GM18873 (cell line): ENCODE results near the gene PES1.
"Not testable (repeated sequence)": the region's sequence is repeated elsewhere in the genome, so short reads cannot be mapped to it uniquely, and the experiment has no call there.

Source experiments
- ATAC-seq: cut with Tn5 transposase; IDR thresholded peaks from one replicate; pipeline ENCODE4 v1.9.1; 2021; ENCODE audit warnings: mild to moderate bottlenecking, moderate library complexity, moderate number of reproducible peaks; ENCODE audit not compliant: unreplicated experiment, low FRiP score

Gene PES1

DNA sequence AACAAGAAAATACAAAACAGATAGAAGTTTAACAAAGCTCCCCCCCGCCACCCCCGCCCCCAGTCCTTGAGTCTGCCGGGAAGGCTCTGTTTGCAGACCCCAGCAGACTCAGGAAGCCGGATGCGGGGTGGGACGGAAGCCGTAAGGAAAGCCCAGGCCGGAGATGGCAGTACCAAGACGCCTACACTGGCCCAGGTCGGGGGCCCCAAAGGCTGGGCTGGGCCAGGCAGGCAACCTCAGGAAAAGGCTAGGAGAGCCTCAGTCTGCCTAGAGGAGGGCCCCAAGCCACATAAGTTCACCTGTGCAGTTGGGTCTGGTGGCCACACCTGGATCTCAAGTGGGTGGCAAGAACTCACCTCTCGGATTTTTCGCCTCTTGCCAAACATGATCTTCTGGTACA is 13.2 kb downstream of the PES1 start:
- ATAC-seq = no peak

DNA sequence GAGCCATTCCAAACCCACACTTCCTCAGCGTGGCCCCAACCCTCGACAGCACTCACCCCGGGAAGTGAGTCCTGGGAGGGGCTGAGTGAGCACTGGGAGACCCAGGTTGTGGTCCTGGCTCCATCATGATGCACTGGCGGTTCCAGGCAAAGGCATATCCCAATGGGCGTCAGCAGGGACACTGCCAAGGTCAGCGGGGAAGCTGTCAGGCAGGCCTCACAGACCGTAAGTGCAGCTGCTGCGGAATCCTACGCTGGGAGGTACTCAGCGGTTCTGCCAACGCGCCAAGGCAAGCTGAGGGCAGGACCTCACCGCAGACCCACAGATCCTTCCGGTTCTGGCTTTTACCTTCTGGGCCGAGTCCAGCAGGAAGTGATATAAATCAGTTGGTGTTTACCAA is 15.9 kb downstream of the PES1 start:
- no peak for ATAC-seq

DNA sequence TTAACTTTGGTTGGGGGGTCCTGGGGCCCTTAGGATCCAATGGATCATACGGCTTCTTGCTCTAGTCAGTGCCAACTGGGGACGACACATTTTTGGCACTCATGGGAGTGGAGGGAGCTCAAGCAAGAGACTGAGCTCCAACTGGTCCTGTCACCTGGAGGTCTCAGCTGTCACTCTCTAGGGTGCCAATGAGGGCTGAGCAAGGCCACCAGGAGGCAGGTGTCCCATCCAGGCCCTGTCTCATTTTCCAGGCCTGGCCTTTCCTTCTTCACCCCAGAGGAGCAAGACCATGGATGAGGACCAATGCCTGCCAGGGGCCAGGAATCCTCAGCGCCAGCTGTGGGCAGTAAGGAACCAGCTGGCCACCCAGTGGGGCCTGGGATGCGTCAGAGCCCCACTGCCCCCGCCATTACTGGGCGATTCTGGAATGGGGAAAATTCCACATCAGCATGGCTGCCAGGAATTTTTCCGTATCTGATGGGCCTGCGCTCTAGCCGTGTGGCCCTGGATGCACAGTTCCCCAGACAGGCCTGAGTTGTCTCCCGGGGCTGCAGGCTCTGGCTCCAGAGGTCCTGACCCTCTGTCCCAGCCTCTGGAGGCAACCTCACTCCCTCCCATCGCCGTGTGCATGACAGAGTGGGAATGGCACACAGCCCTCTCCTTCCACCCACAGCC is 16.6 kb downstream of the PES1 start:
- no peak for ATAC-seq

DNA sequence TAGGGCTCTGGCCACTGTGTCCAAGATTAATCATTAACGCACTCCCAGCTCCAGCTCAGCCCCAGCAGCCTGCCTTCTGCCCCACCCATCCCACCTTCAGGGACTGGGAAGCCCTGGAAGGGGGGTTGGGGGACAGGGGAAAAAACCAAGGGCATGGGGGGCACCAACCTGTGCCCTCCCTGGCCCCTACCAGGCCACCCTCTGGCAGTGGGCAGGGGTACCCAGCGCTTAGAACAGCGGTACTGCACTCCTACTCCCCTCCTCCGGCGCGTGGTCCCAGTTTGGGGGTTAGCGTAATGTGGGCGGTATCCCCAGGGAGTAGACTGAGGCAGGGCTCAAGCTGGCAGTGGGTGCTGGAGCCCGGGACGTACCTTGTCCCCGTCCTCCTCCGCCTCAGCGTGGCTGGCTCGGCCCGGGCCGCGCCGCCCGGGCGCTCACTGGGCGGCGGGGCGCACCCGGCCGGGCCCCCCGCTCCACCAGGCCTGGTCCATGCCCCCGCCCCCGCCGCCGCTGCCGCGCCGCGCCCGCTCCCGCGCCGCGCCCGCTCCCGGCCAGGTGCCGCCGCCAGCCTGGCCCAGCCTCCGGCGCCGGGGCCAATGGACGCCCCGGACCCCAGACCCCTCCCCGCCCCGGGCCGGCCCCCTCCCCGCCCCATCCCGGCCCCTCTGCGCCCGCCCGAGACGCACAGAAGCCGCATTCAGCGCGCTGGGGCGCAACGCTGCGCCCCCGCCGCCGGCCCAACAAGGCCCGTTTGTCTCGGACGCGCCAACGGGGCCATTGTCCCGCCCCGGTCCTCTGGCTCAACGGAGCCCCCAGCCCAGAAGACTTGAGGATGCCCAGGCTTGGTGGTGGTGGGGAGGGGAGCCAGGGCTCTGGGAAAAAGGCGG is 17.4 kb downstream of the PES1 start, which contains the start of gene GAL3ST1:
Gene GAL3ST1, minus strand, starts transcription at position 571 of the 887 bp plus-strand sequence. CDS start 17,273 bp downstream, outside the sequence.
- no peak for ATAC-seq

DNA sequence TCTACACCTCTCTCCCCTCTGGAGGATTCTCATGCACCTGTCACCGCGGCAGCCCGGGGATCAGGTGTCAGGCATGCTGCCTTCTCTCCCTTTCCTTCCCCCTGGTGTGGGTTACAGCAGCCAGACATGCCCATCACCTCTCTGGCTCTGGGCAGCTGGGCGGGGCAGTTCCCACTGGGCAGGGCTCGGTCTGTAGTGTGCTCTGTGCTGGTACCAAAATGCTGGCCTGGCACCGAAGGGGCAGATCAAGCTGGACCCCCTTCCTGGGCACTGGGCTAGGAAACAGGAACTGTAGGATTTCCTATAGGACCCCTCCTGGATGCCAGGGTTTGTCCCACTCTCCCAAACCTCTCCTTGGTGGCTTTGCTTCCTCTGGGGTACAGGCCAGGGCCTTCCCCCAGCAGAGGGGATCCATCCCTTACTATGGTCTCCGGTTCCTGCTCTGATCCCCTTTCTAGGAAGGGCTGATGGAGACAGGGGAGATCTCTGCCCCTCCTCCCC is 18.1 kb downstream of the PES1 start:
- no peak for ATAC-seq

DNA sequence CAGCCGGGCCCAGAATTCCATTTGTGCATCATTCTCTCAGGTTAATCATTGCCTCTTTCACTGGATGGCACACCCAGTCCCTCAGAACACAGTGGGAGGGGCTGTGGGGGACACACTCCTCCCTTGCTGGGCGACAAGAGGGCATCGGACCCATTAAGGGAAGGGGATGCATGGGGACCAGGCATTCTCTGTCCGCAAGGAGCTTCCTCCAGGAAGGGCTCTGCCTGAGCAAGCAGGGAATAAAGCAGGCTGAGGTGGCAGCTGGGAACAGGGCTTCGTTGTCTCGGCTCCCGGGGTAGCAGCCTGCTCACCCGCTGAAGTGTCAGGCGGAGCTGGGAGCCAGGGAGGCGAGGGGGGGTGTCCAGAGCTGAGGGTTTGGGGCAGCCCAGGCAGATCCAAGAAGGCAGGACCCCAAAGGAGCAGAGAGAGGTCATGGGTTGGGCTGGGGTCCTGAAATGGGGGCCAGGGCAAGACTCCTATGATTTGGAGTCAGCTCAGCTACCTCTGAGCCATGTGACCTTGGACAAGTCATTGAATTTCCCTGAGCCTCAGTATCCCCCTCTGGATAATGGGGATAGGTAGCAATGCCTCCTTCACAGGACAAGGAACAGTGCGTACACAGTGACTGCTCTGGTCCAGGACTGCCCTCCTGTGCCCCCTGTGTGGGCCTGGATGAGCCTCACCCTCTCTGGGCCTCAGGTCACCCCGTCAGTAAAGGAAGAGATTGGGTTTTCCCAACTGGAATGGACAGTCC is 18.7 kb downstream of the PES1 start:
- ATAC-seq = no peak

DNA sequence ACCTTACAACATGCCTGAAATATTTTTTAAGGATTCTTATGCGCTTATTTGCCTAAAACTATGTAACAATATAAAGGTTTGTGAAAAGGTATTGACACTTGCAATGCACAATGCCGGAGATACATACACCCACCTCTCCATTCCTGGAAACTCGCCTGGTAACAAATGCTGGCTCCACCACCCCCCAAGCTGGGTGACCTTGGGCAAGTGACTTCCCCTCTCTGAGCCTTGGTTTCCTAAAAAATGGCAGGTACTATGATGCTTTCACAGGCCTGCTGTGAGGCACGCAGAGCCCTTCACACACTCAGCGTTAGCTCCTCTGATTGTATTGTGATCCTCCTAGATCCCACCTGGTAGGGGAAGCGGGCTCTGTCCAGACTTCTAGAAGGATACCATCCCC is 19.5 kb downstream of the PES1 start:
- ATAC-seq = no peak

DNA sequence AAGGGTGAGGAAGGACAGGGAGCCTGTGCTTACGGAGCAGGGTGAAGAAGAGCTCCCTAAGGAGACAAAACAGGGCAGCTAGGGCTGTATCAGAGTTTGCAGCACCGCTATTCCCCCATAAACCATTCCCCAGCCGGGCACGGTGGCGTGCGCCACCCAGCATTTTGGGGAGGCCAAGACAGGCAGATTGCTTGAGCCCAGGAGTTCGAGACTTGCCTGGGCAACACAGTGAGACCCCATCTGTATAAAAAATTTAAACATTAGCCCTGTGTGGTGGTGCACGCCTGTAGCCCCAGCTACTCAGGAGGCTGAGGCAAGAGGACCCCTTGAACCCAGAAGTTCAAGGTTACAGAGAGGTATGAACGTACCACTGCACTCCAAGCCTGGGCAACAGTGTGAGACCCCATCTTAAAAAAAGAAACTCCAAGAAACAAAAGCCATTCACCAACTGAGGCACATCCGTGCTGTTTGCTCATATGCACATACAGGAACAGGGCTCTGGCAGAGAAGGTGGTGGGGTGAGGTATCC is 22.0 kb downstream of the PES1 start:
- ATAC-seq = no peak

DNA sequence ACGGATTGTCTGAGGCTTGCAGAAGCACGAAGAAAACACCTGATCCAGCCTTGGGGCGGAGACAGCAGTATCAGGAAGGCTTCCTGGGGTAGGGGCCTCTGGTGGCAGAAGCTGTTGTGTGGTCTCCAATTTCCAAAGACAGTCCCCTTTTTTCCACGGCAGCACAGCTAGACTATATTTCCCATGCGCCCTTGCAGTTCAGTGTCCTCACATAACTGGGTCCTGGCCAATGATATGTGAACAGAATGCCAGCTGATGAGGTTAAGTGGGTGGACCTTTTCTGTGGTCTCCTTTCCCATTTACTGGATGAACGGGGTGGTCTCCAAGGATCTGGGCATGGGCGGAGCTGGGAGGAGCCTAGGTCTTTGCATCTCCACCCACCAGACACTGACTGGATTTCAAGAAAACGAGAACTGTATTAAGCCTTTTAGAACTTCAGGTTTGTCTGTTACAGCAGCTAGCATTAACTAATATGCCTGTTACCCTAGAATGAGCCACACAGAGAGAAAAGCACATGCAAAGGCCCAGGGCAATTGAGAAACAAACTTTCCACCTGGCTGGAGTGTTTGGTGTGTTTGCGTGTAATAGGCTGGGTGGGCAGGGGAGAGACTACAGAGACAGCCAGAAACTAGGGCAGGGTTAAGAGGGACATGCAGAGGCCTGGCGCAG is 23.4 kb downstream of the PES1 start:
- ATAC-seq = no peak

DNA sequence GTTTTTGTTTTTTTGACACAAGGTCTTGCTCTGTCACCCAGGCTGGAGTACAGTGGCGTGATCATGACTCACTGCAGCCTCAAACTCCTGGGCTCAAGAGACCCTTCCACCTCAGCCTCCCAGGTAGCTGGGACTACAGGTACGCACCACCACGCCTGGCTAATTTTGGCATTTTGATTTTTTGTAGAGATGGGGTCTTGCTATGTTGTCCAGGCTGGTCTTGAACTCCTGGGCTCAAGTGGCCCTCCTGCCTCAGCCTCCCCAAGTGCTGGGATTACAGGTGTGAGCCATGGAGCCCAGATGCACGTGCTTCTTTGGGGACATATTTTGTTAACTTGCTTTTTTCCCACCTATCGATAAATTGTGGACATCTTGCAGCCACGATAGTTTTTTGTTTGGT is 24.4 kb downstream of the PES1 start:
- ATAC-seq = not testable (repeated sequence)

DNA sequence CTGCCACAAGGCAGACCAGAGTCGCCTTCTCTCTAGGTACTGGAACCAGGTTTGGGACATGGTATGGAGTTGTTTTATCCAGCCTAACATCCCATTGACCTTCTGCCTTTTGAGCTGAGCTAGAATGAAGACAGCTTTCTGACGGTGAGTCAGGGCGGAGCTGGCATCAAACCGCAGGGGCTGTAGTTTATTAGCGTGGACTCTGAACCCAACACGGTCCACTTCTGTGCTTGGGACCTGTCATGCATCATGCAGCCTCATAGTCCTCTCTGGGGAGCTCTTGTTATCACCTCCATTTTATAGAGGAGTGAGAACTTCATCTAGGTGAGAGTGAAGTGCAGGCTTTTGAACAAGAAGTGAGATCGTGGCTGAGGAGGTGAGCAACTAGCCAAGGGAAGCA is 25.6 kb downstream of the PES1 start:
- ATAC-seq = no peak

DNA sequence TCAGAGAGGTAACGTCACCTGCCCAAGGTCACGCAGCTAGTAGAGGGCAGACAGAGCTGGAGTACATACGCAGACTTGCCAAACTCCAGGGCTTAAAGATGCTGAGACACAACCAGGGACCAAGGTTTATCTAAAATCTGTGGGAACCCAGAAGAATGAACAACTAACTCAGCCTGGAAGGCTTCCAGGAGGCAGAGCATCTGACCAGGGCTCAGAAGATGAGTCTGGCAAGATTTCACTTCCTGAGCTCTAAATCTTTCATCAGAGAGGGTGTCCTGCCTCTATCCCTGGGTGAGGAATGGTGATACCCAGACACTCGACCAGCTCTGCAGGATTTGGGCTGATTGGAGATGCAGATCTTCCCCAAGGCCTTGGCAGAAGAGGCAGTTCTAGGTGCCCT is 26.4 kb downstream of the PES1 start:
- ATAC-seq = no peak

DNA sequence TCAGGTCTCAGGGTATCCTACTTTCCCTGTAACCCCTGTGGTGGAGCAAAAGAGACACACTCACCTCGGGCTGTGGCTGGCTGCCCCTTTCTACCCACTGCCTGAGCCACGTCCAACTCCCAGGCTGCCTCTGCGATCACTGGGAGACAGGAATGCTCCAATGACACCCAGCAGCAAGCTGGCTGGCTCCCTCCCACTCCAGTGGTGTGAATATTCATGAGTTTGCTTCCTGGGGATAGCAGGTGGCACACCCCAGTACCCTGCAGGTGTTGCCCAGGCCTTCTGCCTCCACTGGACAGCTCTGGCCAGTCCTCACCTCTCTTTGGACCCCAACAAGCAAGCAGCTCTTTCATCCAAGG is 27.0 kb downstream of the PES1 start:
- no peak for ATAC-seq

DNA sequence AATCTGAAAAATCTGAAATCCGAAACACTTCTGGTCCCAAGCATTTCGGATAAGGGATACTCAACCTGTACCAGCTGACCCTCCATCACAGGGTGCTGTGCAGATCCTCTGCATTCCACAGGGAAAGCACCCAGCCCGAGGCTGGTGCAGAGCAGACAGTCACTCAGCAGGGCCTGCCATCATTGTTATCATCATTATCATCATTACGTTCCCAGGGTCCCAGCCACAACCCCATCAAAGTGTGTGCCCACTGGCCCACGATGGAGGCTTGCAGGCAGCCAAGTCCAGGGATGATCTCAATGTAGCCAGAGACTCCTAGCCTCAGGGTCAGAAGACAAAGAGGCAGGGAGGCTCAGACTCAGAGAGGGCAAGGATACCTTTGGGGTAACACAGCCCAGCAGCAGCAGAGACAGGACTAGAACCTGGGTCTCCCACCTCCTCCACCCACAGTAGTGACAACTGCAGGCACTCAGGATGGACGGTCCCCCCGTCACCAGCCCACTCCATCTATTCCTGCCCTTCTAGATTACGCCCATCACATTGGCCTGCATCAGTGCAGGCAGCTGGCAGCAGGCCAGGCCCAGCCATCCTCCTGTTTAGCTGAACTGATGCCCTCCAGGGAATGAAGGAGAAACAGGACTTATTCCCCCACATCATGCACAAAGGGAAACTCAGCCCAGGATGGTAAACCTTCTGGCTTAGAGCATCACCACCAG is 27.5 kb downstream of the PES1 start:
- ATAC-seq = no peak

DNA sequence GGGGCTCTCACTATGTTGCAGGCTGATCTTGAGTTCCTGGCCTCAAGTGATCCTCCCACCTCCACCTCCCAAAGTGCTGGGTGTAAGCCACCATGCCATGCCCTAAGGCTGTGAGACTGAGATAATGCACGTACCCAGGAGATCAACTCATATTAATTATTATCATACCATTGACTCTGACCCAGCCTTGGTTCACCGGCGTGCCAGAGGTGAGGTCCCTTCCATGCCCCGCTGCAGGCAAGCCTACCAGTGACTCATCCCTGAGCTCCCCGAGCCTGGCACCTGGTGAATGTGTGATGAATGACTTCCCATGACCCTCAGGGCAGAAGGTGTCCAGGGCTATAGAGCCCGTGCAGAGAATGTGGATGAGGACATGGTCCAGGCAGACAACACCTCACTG is 29.3 kb downstream of the PES1 start:
- no peak for ATAC-seq

DNA sequence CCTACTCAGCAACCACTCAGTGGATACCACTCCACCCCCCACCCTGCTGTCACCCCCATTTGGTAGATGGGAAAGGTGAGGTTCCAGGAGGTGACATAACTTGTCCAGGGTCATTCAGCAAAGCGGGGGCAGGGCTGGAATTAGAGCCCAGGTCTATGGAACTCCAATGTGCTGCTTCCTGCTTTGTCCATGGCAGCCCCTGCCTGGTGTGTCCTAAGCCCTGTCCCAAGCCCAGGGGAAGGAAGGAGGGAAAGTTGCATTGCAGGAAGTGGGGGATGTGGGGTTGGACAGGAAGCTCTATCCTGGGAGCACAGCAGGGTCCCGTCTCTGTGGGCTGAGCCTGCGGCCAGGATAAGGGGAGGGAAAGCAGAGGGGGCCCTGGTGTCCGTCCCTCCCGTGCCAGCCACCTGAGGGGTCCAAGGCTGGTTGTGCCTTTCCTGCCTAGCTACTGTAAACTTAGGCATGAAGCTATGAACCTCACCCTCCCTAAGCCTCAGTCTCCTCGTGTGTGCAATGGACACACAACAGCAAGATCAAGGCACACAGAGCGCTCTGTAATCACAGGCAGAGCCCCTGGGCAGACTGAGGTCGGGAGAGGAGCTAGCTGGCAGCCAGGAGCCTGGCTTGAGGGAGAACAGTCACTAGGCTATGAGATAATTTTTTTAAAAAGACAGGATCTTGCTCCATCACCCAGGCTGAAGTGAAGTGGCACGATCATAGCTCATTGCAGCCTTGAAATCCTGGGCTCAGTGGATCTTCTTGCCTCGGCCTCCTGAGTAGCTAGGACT is 30.1 kb downstream of the PES1 start:
- no peak for ATAC-seq

DNA sequence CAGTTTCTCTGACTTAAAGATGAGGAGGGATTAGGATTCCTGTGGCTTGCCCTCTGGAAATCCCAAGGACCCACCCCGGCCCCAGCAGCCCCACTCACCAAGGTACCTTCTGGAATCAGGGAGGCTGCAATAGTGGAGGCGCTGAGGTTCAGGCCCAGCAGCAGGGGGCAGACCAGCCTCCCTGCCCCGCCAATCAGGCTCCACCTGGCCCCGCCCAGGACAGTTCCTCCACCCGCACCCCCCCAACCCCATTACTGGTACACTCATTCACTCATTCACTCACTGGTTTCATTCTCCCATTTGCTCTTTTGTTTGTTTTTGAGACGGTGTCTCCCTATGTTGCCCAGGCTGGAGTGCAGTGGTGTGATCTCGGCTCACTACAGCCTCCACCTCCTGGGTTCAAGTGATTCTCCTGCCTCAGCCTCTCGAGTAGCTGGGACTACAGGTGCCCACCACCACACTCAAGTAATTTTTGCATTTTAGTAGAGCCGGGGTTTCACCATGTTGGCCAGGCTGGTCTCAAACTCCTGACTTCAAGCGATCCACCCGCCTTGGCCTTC is 31.0 kb downstream of the PES1 start:
- not testable (repeated sequence) for ATAC-seq

DNA sequence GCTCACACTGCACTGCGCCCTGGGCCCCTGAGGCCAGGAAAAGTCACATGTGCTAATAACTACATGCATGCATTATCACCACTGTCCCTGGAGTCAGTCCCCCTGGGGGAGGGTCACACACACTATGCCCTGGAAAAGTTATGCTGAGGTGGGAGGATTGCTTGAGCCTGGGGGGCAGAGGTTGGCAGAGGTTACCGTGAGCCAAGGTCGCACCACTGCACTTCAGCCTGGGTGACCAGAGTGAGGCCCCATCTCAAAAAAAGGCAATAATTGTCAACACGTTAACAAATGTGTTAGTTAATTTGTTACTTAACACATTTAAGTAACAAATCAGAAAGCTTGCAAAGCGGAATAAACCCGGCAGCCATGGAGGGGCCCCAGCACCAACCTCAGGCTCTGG is 31.8 kb downstream of the PES1 start:
- ATAC-seq = no peak

DNA sequence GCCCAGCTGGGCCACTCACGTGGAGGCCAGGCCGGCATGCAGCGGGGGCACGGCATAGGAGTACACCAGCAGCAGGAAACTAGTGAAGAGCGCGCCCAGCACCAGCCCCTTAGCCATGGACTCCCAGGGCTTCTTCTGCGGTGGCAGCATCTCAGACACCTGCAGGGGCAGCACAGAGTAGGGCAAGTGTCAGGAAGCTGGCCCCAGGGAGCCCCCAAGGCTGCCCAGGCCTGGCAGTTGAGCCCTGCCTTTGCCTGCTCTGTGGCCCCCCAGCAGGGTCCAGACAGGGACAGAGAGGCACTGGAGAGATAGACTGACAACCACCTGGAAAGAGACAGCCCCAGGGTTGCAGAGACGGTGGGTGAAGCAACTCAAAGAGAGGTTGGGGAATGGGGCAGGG is 34.5 kb downstream of the PES1 start:
- no peak for ATAC-seq
